BLaER1 (cell line): ENCODE results near the gene HACE1.

ENCODE experiments used
- H3K27ac ChIP-seq: shearing (Covaris generic); formaldehyde crosslinking; 2 replicates; pipeline ENCODE4 v1.8.1; 2022
- H3K27me3 ChIP-seq: shearing (Covaris generic); formaldehyde crosslinking; 2 replicates; pipeline ENCODE4 v1.8.1; 2022
- H3K36me3 ChIP-seq: shearing (Covaris generic); formaldehyde crosslinking; 2 replicates; pipeline ENCODE4 v1.8.1; 2022
- H3K4me1 ChIP-seq: shearing (Covaris generic); formaldehyde crosslinking; 2 replicates; pipeline ENCODE4 v1.8.1; 2022
- H3K4me2 ChIP-seq: shearing (Covaris generic); formaldehyde crosslinking; 2 replicates; pipeline ENCODE4 v1.8.1; 2022
- H3K4me3 ChIP-seq: shearing (Covaris generic); formaldehyde crosslinking; 2 replicates; pipeline ENCODE4 v1.8.1; 2022
- H3K9ac ChIP-seq: shearing (Covaris generic); formaldehyde crosslinking; 2 replicates; pipeline ENCODE4 v1.8.1; 2022
- H3K9me3 ChIP-seq: shearing (Covaris generic); formaldehyde crosslinking; 2 replicates; pipeline ENCODE4 v1.8.1; 2022
- H4K20me1 ChIP-seq: shearing (Covaris generic); formaldehyde crosslinking; 2 replicates; pipeline ENCODE4 v1.8.1; 2022
- Cebpa-rat ChIP-seq: shearing (Covaris generic); IDR thresholded peaks from 2 replicates; pipeline ENCODE4 v1.8.1; 2022

HACE1 gene

DNA sequence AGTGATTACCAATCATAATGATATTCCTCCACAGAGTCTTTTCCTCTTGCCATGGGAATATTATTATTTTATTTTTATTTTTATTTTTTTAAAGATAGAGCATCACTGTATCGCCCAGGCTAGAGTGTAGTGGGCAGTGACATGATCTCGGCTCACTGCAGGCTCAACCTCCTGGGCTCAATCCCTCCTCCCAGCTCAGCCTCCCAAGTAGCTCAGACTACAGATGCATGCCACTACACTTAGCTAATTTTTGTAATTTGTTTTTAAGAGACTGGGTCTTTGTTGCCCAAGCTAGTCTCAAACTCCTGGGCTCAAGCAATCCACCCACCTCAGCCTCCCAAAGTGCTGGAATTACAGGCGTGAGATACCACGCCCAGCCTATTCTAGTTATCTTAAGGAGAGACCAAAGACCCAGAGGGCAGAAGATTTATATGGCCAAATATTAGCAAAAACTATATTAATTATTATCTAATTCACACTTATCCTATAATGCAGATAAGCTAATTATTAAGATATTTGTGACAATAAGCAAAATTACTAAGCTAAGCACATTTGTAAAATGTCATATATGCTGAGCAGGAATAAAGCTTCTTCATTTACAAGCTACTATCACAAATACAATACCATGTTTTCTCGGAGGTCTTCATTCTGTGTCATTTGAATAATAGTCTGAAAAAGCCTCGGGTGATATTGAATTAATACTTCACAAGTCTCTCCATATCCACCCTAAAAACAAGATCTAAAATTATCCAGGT, 63.5 kb downstream of the HACE1 start:
- H3K36me3 ChIP-seq: peaks cover 30% of the 10 kb centered on the region
- TF ChIP-seq Cebpa-rat: no peak

DNA sequence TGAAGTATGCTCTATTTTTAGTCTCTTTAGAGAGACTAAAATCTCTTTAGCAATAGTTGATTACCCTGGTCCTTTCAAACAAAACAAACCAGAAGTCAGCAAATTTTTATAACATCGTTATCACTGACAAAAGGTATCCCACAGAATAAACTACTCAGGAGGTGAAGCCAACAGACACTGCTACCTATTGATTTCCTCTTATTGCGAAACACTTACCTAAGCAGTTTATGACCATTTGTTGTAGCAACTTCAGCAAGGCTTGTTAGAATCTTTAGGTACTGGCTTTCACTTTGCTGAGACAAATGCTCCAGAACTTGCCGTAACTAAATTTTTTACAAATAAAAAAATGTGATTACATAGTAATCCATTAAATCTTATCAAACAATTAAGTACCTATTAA, 64.4 kb downstream of the HACE1 start:
- Histone ChIP-seq H4K20me1 (no peaks in the 10 kb centered on the region), H3K27ac (no peak overlapping the region), H3K4me3 (no peak overlapping the region), H3K9me3 (0 out of 2 replicates have a peak, but pooled peaks cover 1% of the 10 kb centered on the region), H3K36me3 (peaks cover 23% of the 10 kb centered on the region), H3K4me1 (no peaks in the 10 kb centered on the region), H3K27me3 (no peaks in the 10 kb centered on the region), H3K4me2 (no peak overlapping the region), H3K9ac (no peak overlapping the region)
- no peak for TF ChIP-seq Cebpa-rat

More for the DNA sequence above, 63.5 kb downstream of the HACE1 start:
- Histone ChIP-seq H3K9ac (no peak overlapping the region), H3K4me3 (no peak overlapping the region), H3K9me3 (peaks cover 8% of the 10 kb centered on the region; the same call in 1 of the 2 replicates), H3K27me3 (no peaks in the 10 kb centered on the region), H3K4me2 (no peak overlapping the region), H3K27ac (no peak overlapping the region), H4K20me1 (no peaks in the 10 kb centered on the region), H3K4me1 (no peaks in the 10 kb centered on the region)

DNA sequence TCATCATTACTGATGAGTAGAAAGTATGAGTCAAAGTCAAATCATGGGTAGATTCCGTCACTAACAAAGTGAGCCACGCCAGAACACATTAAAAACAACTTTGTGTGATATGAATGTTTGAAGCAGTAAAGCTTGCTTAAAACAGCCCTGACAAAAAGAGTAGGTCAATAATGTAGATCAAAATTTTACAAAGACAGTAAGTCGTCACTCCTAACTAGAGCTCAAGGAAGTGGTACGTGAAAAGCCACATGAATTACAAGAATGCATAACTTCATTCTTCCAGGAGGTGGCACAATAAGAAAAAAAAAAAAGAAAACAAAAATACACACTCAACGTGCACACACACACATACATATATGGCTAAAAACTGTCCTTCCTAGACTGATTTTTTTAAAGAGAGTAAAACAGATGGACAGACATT, 69.9 kb downstream of the HACE1 start:
- no peaks in the 10 kb centered on the region for H3K27me3 ChIP-seq
- H3K9me3 ChIP-seq: no peaks in the 10 kb centered on the region
- H4K20me1 ChIP-seq: no peaks in the 10 kb centered on the region
- no peak overlapping the region for H3K9ac ChIP-seq
- no peak overlapping the region for H3K4me2 ChIP-seq
- TF ChIP-seq Cebpa-rat: no peak
- H3K36me3 ChIP-seq: peaks cover 9% of the 10 kb centered on the region
- H3K4me1 ChIP-seq: no peaks in the 10 kb centered on the region
- H3K4me3 ChIP-seq: no peak overlapping the region
- no peak overlapping the region for H3K27ac ChIP-seq

DNA sequence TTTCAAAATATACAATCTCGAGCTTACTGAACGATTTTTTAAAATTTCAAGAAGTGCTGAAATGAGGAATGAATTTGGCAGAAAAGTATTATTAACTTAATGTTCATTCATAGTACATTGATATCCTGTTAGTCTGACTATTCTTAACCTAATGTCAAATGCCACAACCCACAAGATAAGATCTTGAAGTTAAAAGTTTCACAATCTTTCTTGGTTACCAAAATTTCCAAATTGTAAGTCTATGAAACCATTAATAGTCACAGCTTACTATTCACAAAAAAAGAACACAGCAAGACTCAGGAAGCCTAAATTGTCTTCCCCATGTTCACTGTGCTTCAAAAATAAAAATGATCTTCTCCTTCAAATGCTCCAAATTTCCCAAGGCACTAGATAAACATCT, 71.3 kb downstream of the HACE1 start:
- H4K20me1 ChIP-seq: no peaks in the 10 kb centered on the region
- no peaks in the 10 kb centered on the region for H3K27me3 ChIP-seq
- H3K4me2 ChIP-seq: no peak overlapping the region
- no peaks in the 10 kb centered on the region for H3K9me3 ChIP-seq
- H3K9ac ChIP-seq: no peak overlapping the region
- H3K4me1 ChIP-seq: no peaks in the 10 kb centered on the region
- H3K36me3 ChIP-seq: peaks cover 13% of the 10 kb centered on the region
- no peak overlapping the region for H3K27ac ChIP-seq
- H3K4me3 ChIP-seq: no peak overlapping the region
- TF ChIP-seq Cebpa-rat: no peak

DNA sequence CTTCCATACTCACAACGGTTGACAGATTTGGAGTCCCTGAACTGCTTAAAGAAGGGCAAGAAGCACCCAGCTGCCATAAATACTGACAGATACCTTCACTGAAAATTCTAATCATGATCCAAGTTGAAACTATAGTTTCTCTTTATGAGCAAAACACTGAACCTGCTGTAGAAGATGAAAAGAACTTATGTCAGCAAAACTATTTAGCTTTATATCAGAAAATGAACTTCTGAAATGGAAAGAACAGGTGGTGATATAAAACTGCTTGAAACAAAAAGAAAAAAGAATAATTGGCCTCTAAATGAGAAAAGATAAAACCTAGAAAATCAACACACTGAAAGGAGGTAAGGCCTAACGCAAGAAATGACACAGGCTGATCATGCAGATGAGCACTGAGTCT, 72.4 kb downstream of the HACE1 start:
- peaks cover 10% of the 10 kb centered on the region for H3K36me3 ChIP-seq
- no peaks in the 10 kb centered on the region for H3K4me1 ChIP-seq
- no peaks in the 10 kb centered on the region for H3K27me3 ChIP-seq
- no peak overlapping the region for H3K4me2 ChIP-seq
- H3K27ac ChIP-seq: no peak overlapping the region
- H4K20me1 ChIP-seq: no peaks in the 10 kb centered on the region
- no peaks in the 10 kb centered on the region for H3K9me3 ChIP-seq
- no peak overlapping the region for H3K4me3 ChIP-seq
- H3K9ac ChIP-seq: no peak overlapping the region
- no peak for TF ChIP-seq Cebpa-rat

DNA sequence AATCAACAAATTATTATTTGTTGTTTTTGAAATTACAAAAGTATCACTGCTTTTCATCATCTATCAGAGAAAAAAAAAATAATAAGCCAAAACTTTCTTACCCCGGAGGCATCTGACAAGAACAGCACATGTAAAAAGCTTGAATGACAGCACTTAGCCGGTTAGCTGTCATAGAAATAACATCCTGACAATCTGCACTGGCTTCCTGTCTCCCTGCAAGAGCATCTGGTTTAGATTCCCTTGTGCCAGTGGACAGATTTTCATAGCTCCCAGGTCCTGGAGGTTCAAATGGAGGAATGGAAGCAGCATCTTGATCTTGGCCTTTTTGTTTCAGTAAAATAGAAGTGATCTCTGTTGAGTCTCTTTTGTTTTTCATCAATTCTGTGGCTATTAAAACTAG, 74.8 kb downstream of the HACE1 start:
- H3K4me1 ChIP-seq: no peaks in the 10 kb centered on the region
- H3K27ac ChIP-seq: no peak overlapping the region
- H4K20me1 ChIP-seq: no peaks in the 10 kb centered on the region
- no peak overlapping the region for H3K4me2 ChIP-seq
- no peak overlapping the region for H3K4me3 ChIP-seq
- no peak overlapping the region for H3K9ac ChIP-seq
- H3K27me3 ChIP-seq: no peaks in the 10 kb centered on the region
- no peak for TF ChIP-seq Cebpa-rat
- no peaks in the 10 kb centered on the region for H3K9me3 ChIP-seq
- H3K36me3 ChIP-seq: peaks cover 17% of the 10 kb centered on the region

DNA sequence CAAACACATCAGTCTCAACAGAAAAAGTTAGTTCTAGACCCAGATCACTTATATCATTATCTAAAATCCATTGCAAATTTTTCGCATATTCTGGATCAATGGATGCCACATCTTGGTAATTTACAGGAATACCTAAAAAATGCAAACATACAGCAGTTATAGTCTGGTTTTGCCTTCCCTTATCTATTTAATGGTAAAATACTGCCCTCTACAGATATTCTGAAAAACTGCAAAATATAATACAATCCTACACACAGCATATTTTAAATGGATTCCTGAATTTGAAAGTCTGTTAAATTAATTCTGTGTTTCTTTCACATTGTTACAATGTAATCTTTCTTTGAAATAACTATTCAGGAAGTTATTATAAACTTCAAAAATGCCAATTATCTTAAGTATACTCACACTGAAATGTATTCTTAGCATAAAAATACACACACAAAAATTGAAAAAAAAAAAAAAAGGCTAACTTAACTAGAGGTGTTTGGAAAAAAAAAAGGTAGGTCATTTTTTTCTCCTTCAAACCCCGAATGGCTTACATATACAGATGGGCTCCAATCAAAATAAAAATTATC, 88.4 kb downstream of the HACE1 start:
- no peaks in the 10 kb centered on the region for H3K27me3 ChIP-seq
- no peaks in the 10 kb centered on the region for H3K9me3 ChIP-seq
- no peak overlapping the region for H3K4me3 ChIP-seq
- no peaks in the 10 kb centered on the region for H4K20me1 ChIP-seq
- no peak overlapping the region for H3K27ac ChIP-seq
- TF ChIP-seq Cebpa-rat: no peak
- no peak overlapping the region for H3K4me2 ChIP-seq
- H3K36me3 ChIP-seq: peaks cover 12% of the 10 kb centered on the region
- peaks cover 8% of the 10 kb centered on the region for H3K4me1 ChIP-seq
- no peak overlapping the region for H3K9ac ChIP-seq

DNA sequence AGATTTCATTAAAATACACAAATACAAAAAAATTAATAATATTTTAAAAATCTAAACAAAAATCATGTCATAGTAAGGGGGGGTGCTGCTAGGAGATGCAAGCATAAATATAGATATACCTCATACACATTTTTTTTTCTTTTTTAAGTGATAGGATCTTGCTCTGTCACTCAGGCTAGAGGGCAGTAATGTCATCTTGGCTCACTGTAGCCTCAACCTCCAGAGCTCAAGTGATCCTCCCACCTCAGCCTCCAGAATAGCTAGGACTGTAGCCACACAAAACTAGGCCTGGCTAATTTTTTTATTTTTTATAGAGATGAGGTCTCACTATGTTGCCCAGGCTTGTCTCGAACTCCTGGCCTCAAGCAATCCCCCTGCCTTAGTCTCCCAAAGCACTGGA, 90.8 kb downstream of the HACE1 start:
- Histone ChIP-seq H3K4me3 (no peak overlapping the region), H3K27ac (no peak overlapping the region), H3K9ac (no peak overlapping the region), H3K36me3 (peaks cover 21% of the 10 kb centered on the region), H3K27me3 (no peaks in the 10 kb centered on the region), H3K4me2 (no peak overlapping the region), H3K9me3 (no peaks in the 10 kb centered on the region), H4K20me1 (no peaks in the 10 kb centered on the region), H3K4me1 (peaks cover 8% of the 10 kb centered on the region)
- no peak for TF ChIP-seq Cebpa-rat

DNA sequence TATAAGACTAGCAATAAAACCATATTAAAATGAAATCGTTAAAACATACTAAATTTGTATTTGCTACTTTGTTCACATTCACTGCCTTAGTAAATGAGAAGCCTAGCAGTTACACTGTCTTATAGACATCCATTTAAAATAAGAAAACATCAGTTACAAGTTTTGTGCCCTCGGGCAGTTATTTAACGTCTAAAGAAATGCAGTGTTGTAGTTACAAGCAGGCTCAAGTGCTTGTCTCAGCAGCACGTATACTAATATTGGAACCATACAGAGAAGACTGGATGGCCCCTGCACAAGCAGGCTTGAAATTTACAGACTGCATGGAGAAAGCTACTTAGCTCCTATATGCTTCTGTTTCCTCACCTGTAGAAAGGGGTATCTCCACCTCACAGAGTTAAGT, 93.1 kb downstream of the HACE1 start:
- H3K36me3 ChIP-seq: peaks cover 37% of the 10 kb centered on the region
- no peaks in the 10 kb centered on the region for H3K27me3 ChIP-seq
- peaks cover 6% of the 10 kb centered on the region; the same call in 1 of the 2 replicates for H3K9me3 ChIP-seq
- H3K27ac ChIP-seq: no peak overlapping the region
- no peak for TF ChIP-seq Cebpa-rat
- peaks cover 8% of the 10 kb centered on the region for H3K4me1 ChIP-seq
- no peaks in the 10 kb centered on the region for H4K20me1 ChIP-seq
- H3K4me2 ChIP-seq: no peak overlapping the region
- H3K4me3 ChIP-seq: no peak overlapping the region
- no peak overlapping the region for H3K9ac ChIP-seq

DNA sequence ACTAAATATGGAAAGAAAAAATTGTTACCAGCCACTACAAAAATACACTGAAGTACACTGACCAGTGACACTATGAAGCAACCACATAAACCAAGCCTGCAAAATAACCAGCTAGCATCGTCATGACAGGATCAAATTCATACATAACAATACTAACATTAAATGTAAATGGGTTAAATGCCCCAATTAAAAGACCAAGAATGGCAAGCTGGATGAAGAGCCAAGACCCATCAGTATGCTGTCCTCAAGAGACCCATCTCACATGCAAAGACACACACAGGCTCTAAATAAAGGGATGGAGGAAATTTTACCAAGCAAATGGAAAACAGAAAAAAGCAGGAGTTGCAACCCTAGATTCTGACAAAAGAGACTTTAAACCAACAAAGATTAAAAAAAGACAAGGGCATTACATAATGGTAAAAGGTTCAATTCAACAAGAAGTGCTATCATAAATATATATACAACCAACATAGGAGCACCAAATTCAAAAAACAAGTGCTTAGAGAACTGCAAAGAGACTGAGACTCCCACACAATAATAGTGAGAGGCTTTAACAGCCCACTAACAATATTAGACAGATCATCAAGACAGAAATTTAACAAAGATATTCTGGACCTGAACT, 104.8 kb downstream of the HACE1 start:
- TF ChIP-seq Cebpa-rat: no peak
- H3K36me3 ChIP-seq: peaks cover 44% of the 10 kb centered on the region
- no peak overlapping the region for H3K4me3 ChIP-seq
- H3K4me2 ChIP-seq: no peak overlapping the region
- no peaks in the 10 kb centered on the region for H3K27me3 ChIP-seq
- H3K9ac ChIP-seq: no peak overlapping the region
- no peaks in the 10 kb centered on the region for H4K20me1 ChIP-seq
- peaks cover 39% of the 10 kb centered on the region for H3K9me3 ChIP-seq
- no peak overlapping the region for H3K27ac ChIP-seq
- H3K4me1 ChIP-seq: no peaks in the 10 kb centered on the region
